ENCODE data around the gene CLDN14.

DNA sequence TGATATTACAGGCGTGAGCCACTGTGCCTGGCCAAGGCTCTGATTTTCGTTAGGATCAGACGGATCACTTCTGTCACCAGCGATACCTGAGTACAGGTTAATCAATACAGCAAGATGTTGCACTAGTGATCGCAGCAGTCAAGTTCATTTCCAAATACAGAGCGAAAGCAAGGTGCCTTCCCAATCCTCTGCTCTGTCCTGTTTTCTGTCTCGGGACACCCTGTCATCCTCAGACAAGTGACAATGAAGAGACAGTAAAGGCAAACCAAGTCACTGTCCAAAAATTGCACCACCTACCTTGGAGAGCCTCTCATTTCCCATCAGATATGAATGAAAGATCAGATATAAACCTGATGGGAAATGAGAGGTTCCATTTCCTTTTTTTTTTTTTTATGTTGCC lies 5.6 kb upstream of the CLDN14 start:
- TF ChIP-seq SP1 (IDR thresholded peaks at IDR 0.05) (no peak), NFRKB (IDR thresholded peaks at IDR 0.05) (no peak), ARNT (IDR thresholded peaks at IDR 0.05) (no peak)

Data from HEK293T (cell line).